ENCODE results near the gene DCDC2C. TPM values are rescaled to one million over a fixed set of nuclear protein-coding genes. Genes with fewer than 3 reads are reported as not detected.

DCDC2C gene
- total and polyA plus RNA-seq, 2 donors (not counting 1 experiment from before 2014, with no cell fraction given) = not detected

GRCh38 chr2:3692375-3692774 is 11.0 kb upstream of the DCDC2C start:
- H3K9me3 ChIP-seq (ENCODE audit: control insufficient read depth, insufficient read depth, low read depth, low read length) = no peaks in the 10 kb centered on the region
- H3K36me3 ChIP-seq (ENCODE audit: control insufficient read depth, insufficient read depth, low read length) = no peaks in the 10 kb centered on the region
- H3K9ac ChIP-seq (ENCODE audit: insufficient read depth, low read length) = no peak overlapping the region
- DNase-seq (ENCODE audit: low read depth in 2 of 2) = peak in 1 of 2 donors; percentile 22
- H3K4me3 ChIP-seq (replicated peaks in 1 of 4; ENCODE audit: control extremely low read depth in 1 of 4, insufficient read depth in 1 of 4, low read depth in 3 of 4, low read length in 4 of 4) = no peak overlapping the region
- H3K4me1 ChIP-seq (ENCODE audit: control insufficient read depth, extremely low read depth, insufficient read depth, low read length) = no peaks in the 10 kb centered on the region
- H3K27ac ChIP-seq (ENCODE audit: insufficient read depth, low read length) = no peak overlapping the region
- no peak overlapping the region for H3K4me2 ChIP-seq (ENCODE audit: extremely low read depth, insufficient read depth, low read length)
- no peak for TF ChIP-seq EZH2 (IDR thresholded peaks at IDR 0.05; ENCODE audit: low read length, missing control alignments)
- TF ChIP-seq, protein P1, sequence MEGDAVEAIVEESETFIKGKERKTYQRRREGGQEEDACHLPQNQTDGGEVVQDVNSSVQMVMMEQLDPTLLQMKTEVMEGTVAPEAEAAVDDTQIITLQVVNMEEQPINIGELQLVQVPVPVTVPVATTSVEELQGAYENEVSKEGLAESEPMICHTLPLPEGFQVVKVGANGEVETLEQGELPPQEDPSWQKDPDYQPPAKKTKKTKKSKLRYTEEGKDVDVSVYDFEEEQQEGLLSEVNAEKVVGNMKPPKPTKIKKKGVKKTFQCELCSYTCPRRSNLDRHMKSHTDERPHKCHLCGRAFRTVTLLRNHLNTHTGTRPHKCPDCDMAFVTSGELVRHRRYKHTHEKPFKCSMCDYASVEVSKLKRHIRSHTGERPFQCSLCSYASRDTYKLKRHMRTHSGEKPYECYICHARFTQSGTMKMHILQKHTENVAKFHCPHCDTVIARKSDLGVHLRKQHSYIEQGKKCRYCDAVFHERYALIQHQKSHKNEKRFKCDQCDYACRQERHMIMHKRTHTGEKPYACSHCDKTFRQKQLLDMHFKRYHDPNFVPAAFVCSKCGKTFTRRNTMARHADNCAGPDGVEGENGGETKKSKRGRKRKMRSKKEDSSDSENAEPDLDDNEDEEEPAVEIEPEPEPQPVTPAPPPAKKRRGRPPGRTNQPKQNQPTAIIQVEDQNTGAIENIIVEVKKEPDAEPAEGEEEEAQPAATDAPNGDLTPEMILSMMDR (conservative IDR thresholded peaks at IDR 0.05 in 1 of 2, IDR thresholded peaks at IDR 0.05 in 1 of 2; ENCODE audit: low read depth in 1 of 2, low read length in 2 of 2) = peak; percentile 24 to 39
- no peaks in the 10 kb centered on the region for H4K20me1 ChIP-seq (ENCODE audit: control insufficient read depth, extremely low read depth, insufficient read depth, low read length)
- no peaks in the 10 kb centered on the region for H3K27me3 ChIP-seq (ENCODE audit: control insufficient read depth, insufficient read depth, low read length)
- H3K79me2 ChIP-seq (ENCODE audit: control insufficient read depth, insufficient read depth, low read length) = no peaks in the 10 kb centered on the region
- no peak overlapping the region for H2AFZ ChIP-seq (ENCODE audit: low read length)

DNA sequence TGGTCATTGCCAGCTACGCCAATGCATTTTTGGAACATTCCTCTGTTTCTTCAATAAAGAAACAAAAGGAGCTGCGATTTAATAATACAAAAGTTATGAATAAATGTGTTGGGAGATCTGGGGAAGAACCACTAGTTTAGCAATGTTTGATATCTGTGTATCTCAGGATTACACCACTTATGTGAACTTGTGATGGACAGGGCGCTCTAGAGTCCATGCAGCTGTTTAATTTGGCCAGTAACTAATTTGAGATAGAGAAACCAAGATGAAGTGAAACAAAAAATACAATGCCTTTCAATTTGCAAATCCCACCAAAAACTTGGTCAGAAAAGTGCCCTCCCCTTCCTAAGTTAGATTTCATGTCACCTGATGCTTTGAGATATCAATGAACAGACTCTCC is 6.8 kb upstream of the DCDC2C start:
- H3K36me3 ChIP-seq (ENCODE audit: control insufficient read depth, insufficient read depth, low read length) = no peaks in the 10 kb centered on the region
- no peak overlapping the region for H3K4me3 ChIP-seq (replicated peaks in 1 of 4; ENCODE audit: control extremely low read depth in 1 of 4, insufficient read depth in 1 of 4, low read depth in 3 of 4, low read length in 4 of 4)
- no peak overlapping the region for H3K4me2 ChIP-seq (ENCODE audit: extremely low read depth, insufficient read depth, low read length)
- H3K27me3 ChIP-seq (ENCODE audit: control insufficient read depth, insufficient read depth, low read length) = no peaks in the 10 kb centered on the region
- DNase-seq (ENCODE audit: low read depth in 2 of 2) = no peak
- H4K20me1 ChIP-seq (ENCODE audit: control insufficient read depth, extremely low read depth, insufficient read depth, low read length) = no peaks in the 10 kb centered on the region
- H3K27ac ChIP-seq (ENCODE audit: insufficient read depth, low read length) = no peak overlapping the region
- H3K9ac ChIP-seq (ENCODE audit: insufficient read depth, low read length) = no peak overlapping the region
- H3K79me2 ChIP-seq (ENCODE audit: control insufficient read depth, insufficient read depth, low read length) = no peaks in the 10 kb centered on the region
- H3K4me1 ChIP-seq (ENCODE audit: control insufficient read depth, extremely low read depth, insufficient read depth, low read length) = no peaks in the 10 kb centered on the region
- no peak overlapping the region for H2AFZ ChIP-seq (ENCODE audit: low read length)
- H3K9me3 ChIP-seq (ENCODE audit: control insufficient read depth, insufficient read depth, low read depth, low read length) = no peaks in the 10 kb centered on the region
- TF ChIP-seq EZH2 (IDR thresholded peaks at IDR 0.05; ENCODE audit: low read length, missing control alignments) = no peak
- TF ChIP-seq, protein P1 (conservative IDR thresholded peaks at IDR 0.05 in 1 of 2, IDR thresholded peaks at IDR 0.05 in 1 of 2; ENCODE audit: low read depth in 1 of 2, low read length in 2 of 2) = no peak

DNA sequence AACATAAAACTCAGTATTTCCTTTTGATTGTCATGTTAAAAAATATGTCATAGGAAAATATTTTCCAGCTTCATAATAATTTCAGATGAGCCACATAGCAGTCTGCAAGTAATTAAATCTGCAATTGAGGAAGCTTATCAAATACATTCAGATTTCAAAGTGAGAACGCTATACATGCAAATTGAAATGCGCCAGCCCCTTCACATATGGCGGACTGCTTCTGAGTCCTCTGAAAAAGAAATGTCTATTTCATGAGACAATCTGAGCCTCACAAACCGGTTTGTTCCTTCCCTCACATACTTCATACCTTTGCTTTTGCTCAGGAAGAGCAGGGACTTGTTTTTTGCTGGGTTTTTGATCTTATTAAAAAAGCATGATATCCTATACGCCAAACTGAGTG is 2.3 kb upstream of the DCDC2C start:
- H2AFZ ChIP-seq (ENCODE audit: low read length) = no peak overlapping the region
- TF ChIP-seq, protein P1 (conservative IDR thresholded peaks at IDR 0.05 in 1 of 2, IDR thresholded peaks at IDR 0.05 in 1 of 2; ENCODE audit: low read depth in 1 of 2, low read length in 2 of 2) = no peak
- TF ChIP-seq EZH2 (IDR thresholded peaks at IDR 0.05; ENCODE audit: low read length, missing control alignments) = no peak
- H3K9me3 ChIP-seq (ENCODE audit: control insufficient read depth, insufficient read depth, low read depth, low read length) = no peaks in the 10 kb centered on the region
- H3K4me1 ChIP-seq (ENCODE audit: control insufficient read depth, extremely low read depth, insufficient read depth, low read length) = no peaks in the 10 kb centered on the region
- H3K27ac ChIP-seq (ENCODE audit: insufficient read depth, low read length) = no peak overlapping the region
- H3K79me2 ChIP-seq (ENCODE audit: control insufficient read depth, insufficient read depth, low read length) = no peaks in the 10 kb centered on the region
- H3K36me3 ChIP-seq (ENCODE audit: control insufficient read depth, insufficient read depth, low read length) = no peaks in the 10 kb centered on the region
- H3K27me3 ChIP-seq (ENCODE audit: control insufficient read depth, insufficient read depth, low read length) = no peaks in the 10 kb centered on the region
- no peak overlapping the region for H3K4me2 ChIP-seq (ENCODE audit: extremely low read depth, insufficient read depth, low read length)
- no peaks in the 10 kb centered on the region for H4K20me1 ChIP-seq (ENCODE audit: control insufficient read depth, extremely low read depth, insufficient read depth, low read length)
- no peak for DNase-seq (ENCODE audit: low read depth in 2 of 2)
- H3K9ac ChIP-seq (ENCODE audit: insufficient read depth, low read length) = no peak overlapping the region
- H3K4me3 ChIP-seq (replicated peaks in 1 of 4; ENCODE audit: control extremely low read depth in 1 of 4, insufficient read depth in 1 of 4, low read depth in 3 of 4, low read length in 4 of 4) = no peak overlapping the region

Measured in fibroblast of lung (primary cell).